Measurements from ENCODE around the gene DAAM1. TPM values are rescaled to one million over a fixed set of nuclear protein-coding genes. Genes with fewer than 3 reads are reported as not detected.

Gene DAAM1
- total RNA-seq (2014; rRNA removed; shearing (Covaris generic)) = 5.6 and 18.2 TPM in 2 replicates

- DNase-seq (ENCODE audit: low read depth) = peak; percentile 99
These were observed at the start of gene DAAM1 for GRCh38 chr14:59188461-59189090. Gene DAAM1 (plus strand): TSS chr14:59188667. CDS start chr14:59263478, 74,811 bp downstream.

GRCh38 chr14:59139324-59139723 is 49.1 kb upstream of the DAAM1 start:
- no peak for DNase-seq (ENCODE audit: low read depth)

GRCh38 chr14:59140106-59140843 is 48.2 kb upstream of the DAAM1 start:
- DNase-seq (ENCODE audit: low read depth) = no peak

- no peak for DNase-seq (ENCODE audit: low read depth)
These were observed 42.0 kb upstream of the DAAM1 start for GRCh38 chr14:59146484-59146883.

GRCh38 chr14:59147007-59147406 is 41.5 kb upstream of the DAAM1 start:
- DNase-seq (ENCODE audit: low read depth) = no peak

- DNase-seq (ENCODE audit: low read depth) = no peak
These were observed 40.0 kb upstream of the DAAM1 start for GRCh38 chr14:59148334-59148900.

- DNase-seq (ENCODE audit: low read depth) = no peak
These were observed 37.5 kb upstream of the DAAM1 start for GRCh38 chr14:59150990-59151389.

GRCh38 chr14:59154373-59154772 is 34.1 kb upstream of the DAAM1 start:
- DNase-seq (ENCODE audit: low read depth) = no peak

GRCh38 chr14:59155886-59156285 is 32.6 kb upstream of the DAAM1 start:
- no peak for DNase-seq (ENCODE audit: low read depth)

GRCh38 chr14:59159169-59159568 is 29.3 kb upstream of the DAAM1 start:
- DNase-seq (ENCODE audit: low read depth) = peak; percentile 26

GRCh38 chr14:59160506-59160905 is 28.0 kb upstream of the DAAM1 start:
- no peak for DNase-seq (ENCODE audit: low read depth)

GRCh38 chr14:59161561-59162175 is 26.8 kb upstream of the DAAM1 start:
- DNase-seq (ENCODE audit: low read depth) = peak; percentile 95

- DNase-seq (ENCODE audit: low read depth) = no peak
These were observed 22.2 kb upstream of the DAAM1 start for GRCh38 chr14:59166258-59166657.

GRCh38 chr14:59175404-59175803 is 13.1 kb upstream of the DAAM1 start:
- DNase-seq (ENCODE audit: low read depth) = no peak

- DNase-seq (ENCODE audit: low read depth) = no peak
These were observed 11.7 kb upstream of the DAAM1 start for GRCh38 chr14:59176765-59177164.

- DNase-seq (ENCODE audit: low read depth) = no peak
These were observed 11.2 kb upstream of the DAAM1 start for GRCh38 chr14:59177262-59177661.

- no peak for DNase-seq (ENCODE audit: low read depth)
These were observed 6.7 kb upstream of the DAAM1 start for GRCh38 chr14:59181791-59182190.

GRCh38 chr14:59182641-59183040 is 5.8 kb upstream of the DAAM1 start:
- no peak for DNase-seq (ENCODE audit: low read depth)

GRCh38 chr14:59183150-59183549 is 5.3 kb upstream of the DAAM1 start:
- DNase-seq (ENCODE audit: low read depth) = no peak

- no peak for DNase-seq (ENCODE audit: low read depth)
These were observed 4.1 kb upstream of the DAAM1 start for GRCh38 chr14:59184396-59184795.

- no peak for DNase-seq (ENCODE audit: low read depth)
These were observed 2.8 kb upstream of the DAAM1 start for GRCh38 chr14:59185676-59186075.

GRCh38 chr14:59186306-59186705 is 2.2 kb upstream of the DAAM1 start:
- no peak for DNase-seq (ENCODE audit: low read depth)

- no peak for DNase-seq (ENCODE audit: low read depth)
These were observed 1.3 kb upstream of the DAAM1 start for GRCh38 chr14:59187118-59187517.

Measured in M059J (cell line).